ENCODE measurements around the gene CATSPER2.
"Not testable (repeated sequence)": the region's sequence is repeated elsewhere in the genome, so short reads cannot be mapped to it uniquely, and the experiment has no call there.

Gene CATSPER2

GRCh38 chr15:43625106-43625505 is 23.5 kb downstream of the CATSPER2 start:
- no peak for TF ChIP-seq CTCF (IDR thresholded peaks at IDR 0.05)
- no peak for DNase-seq (ENCODE audit: low spot score)
- no peak overlapping the region for H3K27ac ChIP-seq
- H3K4me3 ChIP-seq, result no peak overlapping the region

- not testable (repeated sequence) for DNase-seq (ENCODE audit: low spot score); H3K27ac ChIP-seq
Measured at GRCh38 chr15:43622068-43622799, 26.4 kb downstream of the CATSPER2 start.

GRCh38 chr15:43618700-43619099 is 29.9 kb downstream of the CATSPER2 start, which contains the start of gene STRC:
Gene STRC, minus strand, starts transcription at chr15:43618800. Its CDS starts 78 bp downstream, at chr15:43618722.
- not testable (repeated sequence) for H3K4me3 ChIP-seq; DNase-seq (ENCODE audit: low spot score); H3K27ac ChIP-seq

More at GRCh38 chr15:43622068-43622799, 26.4 kb downstream of the CATSPER2 start:
- H3K4me3 ChIP-seq, result not testable (repeated sequence)

- not testable (repeated sequence) for DNase-seq (ENCODE audit: low spot score); H3K4me3 ChIP-seq; H3K27ac ChIP-seq
Measured at GRCh38 chr15:43617750-43618149, 30.9 kb downstream of the CATSPER2 start.

GRCh38 chr15:43602233-43602632 is 46.4 kb downstream of the CATSPER2 start:
- not testable (repeated sequence) for H3K4me3 ChIP-seq; H3K27ac ChIP-seq; DNase-seq (ENCODE audit: low spot score)

GRCh38 chr15:43600200-43600599 is 48.4 kb downstream of the CATSPER2 start:
- not testable (repeated sequence) for DNase-seq (ENCODE audit: low spot score); H3K4me3 ChIP-seq; H3K27ac ChIP-seq

- H3K4me3 ChIP-seq; H3K27ac ChIP-seq; DNase-seq (ENCODE audit: low spot score): not testable (repeated sequence)
Measured at GRCh38 chr15:43599131-43599530, 49.5 kb downstream of the CATSPER2 start.

GRCh38 chr15:43593328-43594190 is 55.1 kb downstream of the CATSPER2 start, which contains the start of gene CKMT1B:
Gene CKMT1B, plus strand, starts transcription at chr15:43594027. Its CDS starts 192 bp downstream, at chr15:43594219.
- not testable (repeated sequence) for DNase-seq (ENCODE audit: low spot score); H3K27ac ChIP-seq; H3K4me3 ChIP-seq

- not testable (repeated sequence) for H3K27ac ChIP-seq; DNase-seq (ENCODE audit: low spot score); H3K4me3 ChIP-seq
Measured at GRCh38 chr15:43592841-43593240, 55.8 kb downstream of the CATSPER2 start.

GRCh38 chr15:43589778-43590466 is 58.7 kb downstream of the CATSPER2 start, which contains the start of gene PPIP5K1:
Gene PPIP5K1, minus strand, starts transcription at chr15:43590208. Its CDS starts 5,704 bp downstream, at chr15:43584504.
- not testable (repeated sequence) for H3K27ac ChIP-seq; DNase-seq (ENCODE audit: low spot score); H3K4me3 ChIP-seq
